ENCODE results near the gene ERCC5. TPM values are rescaled to one million over a fixed set of nuclear protein-coding genes. Genes with fewer than 3 reads are reported as not detected.

The ERCC5 gene
- total RNA-seq, 4 donors from 2014 or later = 60.5 to 102 (median 80.5) TPM

GRCh38 chr13:102913914-102914313 lies 68.1 kb downstream of the ERCC5 start:
- no peak for TF ChIP-seq CTCF (IDR thresholded peaks at IDR 0.05; ENCODE audit: low read depth)

GRCh38 chr13:102914339-102914930 lies 68.6 kb downstream of the ERCC5 start:
- TF ChIP-seq CTCF (IDR thresholded peaks at IDR 0.05; ENCODE audit: low read depth) = no peak

GRCh38 chr13:102915393-102915930 lies 69.6 kb downstream of the ERCC5 start:
- no peak for TF ChIP-seq CTCF (IDR thresholded peaks at IDR 0.05; ENCODE audit: low read depth)

GRCh38 chr13:102917019-102917418 lies 71.2 kb downstream of the ERCC5 start:
- no peak for TF ChIP-seq CTCF (IDR thresholded peaks at IDR 0.05; ENCODE audit: low read depth)

GRCh38 chr13:102922184-102922583 lies 76.4 kb downstream of the ERCC5 start:
- TF ChIP-seq CTCF (IDR thresholded peaks at IDR 0.05; ENCODE audit: low read depth) = no peak

Other genes with a start within 250 kb of the ERCC5 start
- 10 to 100 TPM; 30.9 to 55.6 (median 46.0) TPM for gene TPP2, start 249.0 kb upstream of the ERCC5 start, total RNA-seq
- gene METTL21C, start 151.0 kb upstream of the ERCC5 start, total RNA-seq = not detected
- gene TEX30, start 72.2 kb upstream of the ERCC5 start, total RNA-seq = 10 to 100 TPM in 2 of 4 donors, 1 to 10 TPM in 2; 7.3 to 14.0 (median 10.9) TPM
- gene POGLUT2, start 47.1 kb upstream of the ERCC5 start, total RNA-seq = 1 to 10 TPM; 3.1 to 4.1 (median 3.4) TPM
- 10 to 100 TPM; 12.7 to 22.6 (median 15.3) TPM for gene BIVM, start 46.9 kb upstream of the ERCC5 start, total RNA-seq
- not detected for gene SLC10A2, start 220.4 kb downstream of the ERCC5 start, total RNA-seq